Measurements from ENCODE around the gene SPIB.

SPIB gene

GRCh38 chr19:50428772-50429463 is 10.2 kb downstream of the SPIB start:
- Histone ChIP-seq H3K27ac (no peak overlapping the region), H3K4me3 (peak overlapping the region; percentile 75), H3K36me3 (ENCODE audit: insufficient read depth, low read length) (no peaks in the 10 kb centered on the region), H3K9ac (ENCODE audit: insufficient read length) (peak overlapping the region; percentile 64), H3K9me3 (ENCODE audit: low read depth, low read length) (no peaks in the 10 kb centered on the region)
- TF ChIP-seq FOXP2 (optimal IDR thresholded peaks at IDR 0.05; ENCODE audit: control extremely low read depth, extremely low read length, insufficient read depth): no peak
- TF ChIP-seq POLR2AphosphoS5 (IDR thresholded peaks at IDR 0.05; ENCODE audit: borderline replicate concordance, low read depth, low read length): no peak
- TF ChIP-seq EZH2 (IDR thresholded peaks at IDR 0.05): no peak
- DNase-seq (ENCODE audit: low read depth, low spot score): no peak

GRCh38 chr19:50430888-50431342 is 12.2 kb downstream of the SPIB start:
- no peak for DNase-seq (ENCODE audit: low read depth, low spot score)
- H3K27ac ChIP-seq: no peak overlapping the region
- no peaks in the 10 kb centered on the region for H3K36me3 ChIP-seq (ENCODE audit: insufficient read depth, low read length)
- H3K9me3 ChIP-seq (ENCODE audit: low read depth, low read length): no peaks in the 10 kb centered on the region
- H3K4me3 ChIP-seq: peak overlapping the region; percentile 76
- TF ChIP-seq EZH2 (IDR thresholded peaks at IDR 0.05): no peak
- no peak for TF ChIP-seq FOXP2 (optimal IDR thresholded peaks at IDR 0.05; ENCODE audit: control extremely low read depth, extremely low read length, insufficient read depth)
- no peak for TF ChIP-seq POLR2AphosphoS5 (IDR thresholded peaks at IDR 0.05; ENCODE audit: borderline replicate concordance, low read depth, low read length)
- peak overlapping the region; percentile 59 for H3K9ac ChIP-seq (ENCODE audit: insufficient read length)

DNA sequence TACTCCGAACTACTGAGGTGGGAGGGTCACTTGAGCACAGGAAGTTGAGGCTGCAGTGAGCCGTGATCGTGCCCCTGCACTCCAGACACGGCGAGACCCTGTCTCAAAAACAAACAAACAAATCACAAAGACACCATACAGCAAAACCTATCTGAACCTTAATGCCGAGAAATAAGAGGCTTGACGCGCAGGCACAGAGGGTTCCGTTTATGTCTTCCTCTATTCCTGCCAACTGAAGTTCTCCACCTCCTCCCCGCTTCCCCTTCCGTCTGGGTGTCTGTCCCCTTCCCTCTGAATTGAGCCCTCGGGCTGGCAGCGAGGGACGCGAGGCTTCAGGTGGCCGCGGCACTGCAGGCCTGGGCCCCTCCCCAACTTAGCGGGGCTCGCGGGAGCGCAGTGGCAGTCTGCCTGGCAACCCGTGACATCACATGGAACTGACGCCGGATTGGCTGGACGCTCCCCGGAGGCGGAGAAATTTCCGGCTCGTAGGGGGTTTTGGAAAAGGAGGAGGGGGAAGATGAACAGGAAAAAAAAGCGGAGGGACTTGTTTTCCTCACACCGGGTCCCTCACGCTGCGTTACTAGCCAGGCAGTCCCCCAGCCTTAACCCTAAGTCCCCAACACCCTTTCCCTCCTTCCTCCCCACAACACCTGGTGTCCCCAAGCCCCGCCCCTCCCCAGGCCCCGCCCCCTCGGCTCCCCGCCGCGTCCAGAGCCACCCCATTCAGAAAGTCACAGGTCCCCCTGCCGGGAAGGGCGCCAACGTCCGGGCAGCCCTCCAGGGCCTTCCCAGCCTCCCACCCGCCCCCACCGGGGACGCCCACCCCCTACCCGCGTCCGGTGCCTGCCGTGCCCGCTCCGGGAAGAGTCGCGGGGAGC is 12.8 kb downstream of the SPIB start:
- TF ChIP-seq EZH2 (IDR thresholded peaks at IDR 0.05) (no peak), POLR2AphosphoS5 (IDR thresholded peaks at IDR 0.05; ENCODE audit: borderline replicate concordance, low read depth, low read length) (no peak), FOXP2 (optimal IDR thresholded peaks at IDR 0.05; ENCODE audit: control extremely low read depth, extremely low read length, insufficient read depth) (no peak)
- Histone ChIP-seq H3K36me3 (ENCODE audit: insufficient read depth, low read length) (no peaks in the 10 kb centered on the region), H3K27ac (no peak overlapping the region), H3K9me3 (ENCODE audit: low read depth, low read length) (no peaks in the 10 kb centered on the region), H3K4me3 (peak overlapping the region; percentile 76), H3K9ac (ENCODE audit: insufficient read length) (peak overlapping the region; percentile 59)
- DNase-seq (ENCODE audit: low read depth, low spot score): peak; percentile 12

GRCh38 chr19:50432221-50433028 is 13.7 kb downstream of the SPIB start, which contains the start of gene MYBPC2:
Gene MYBPC2 (plus strand): TSS chr19:50432892. CDS start chr19:50432954, 62 bp downstream.
- DNase-seq (ENCODE audit: low read depth, low spot score): no peak
- Histone ChIP-seq H3K4me3 (peak within 1 kb of the TSS; percentile 76), H3K9ac (ENCODE audit: insufficient read length) (peak within 1 kb of the TSS; percentile 47)

GRCh38 chr19:50433201-50434180 is 14.8 kb downstream of the SPIB start:
- Histone ChIP-seq H3K36me3 (ENCODE audit: insufficient read depth, low read length) (no peaks in the 10 kb centered on the region), H3K4me3 (no peak overlapping the region), H3K27ac (no peak overlapping the region), H3K9me3 (ENCODE audit: low read depth, low read length) (no peaks in the 10 kb centered on the region), H3K9ac (ENCODE audit: insufficient read length) (no peak overlapping the region)
- no peak for DNase-seq (ENCODE audit: low read depth, low spot score)
- TF ChIP-seq EZH2 (IDR thresholded peaks at IDR 0.05) (no peak), FOXP2 (optimal IDR thresholded peaks at IDR 0.05; ENCODE audit: control extremely low read depth, extremely low read length, insufficient read depth) (no peak), POLR2AphosphoS5 (IDR thresholded peaks at IDR 0.05; ENCODE audit: borderline replicate concordance, low read depth, low read length) (no peak)

More at GRCh38 chr19:50432221-50433028, 13.7 kb downstream of the SPIB start, which contains the start of gene MYBPC2:
- Histone ChIP-seq H3K9me3 (ENCODE audit: low read depth, low read length) (no peaks in the 10 kb centered on the region), H3K27ac (no peak within 1 kb of the TSS), H3K36me3 (ENCODE audit: insufficient read depth, low read length) (no peaks in the 10 kb centered on the region)
- TF ChIP-seq POLR2AphosphoS5 (IDR thresholded peaks at IDR 0.05; ENCODE audit: borderline replicate concordance, low read depth, low read length) (no peak), EZH2 (IDR thresholded peaks at IDR 0.05) (no peak), FOXP2 (optimal IDR thresholded peaks at IDR 0.05; ENCODE audit: control extremely low read depth, extremely low read length, insufficient read depth) (no peak)

- no peak for DNase-seq (ENCODE audit: low read depth, low spot score)
- no peak overlapping the region for H3K4me3 ChIP-seq
- H3K9me3 ChIP-seq (ENCODE audit: low read depth, low read length): no peaks in the 10 kb centered on the region
- H3K27ac ChIP-seq: no peak overlapping the region
- H3K36me3 ChIP-seq (ENCODE audit: insufficient read depth, low read length): no peaks in the 10 kb centered on the region
- H3K9ac ChIP-seq (ENCODE audit: insufficient read length): no peak overlapping the region
- no peak for TF ChIP-seq POLR2AphosphoS5 (IDR thresholded peaks at IDR 0.05; ENCODE audit: borderline replicate concordance, low read depth, low read length)
Measured at GRCh38 chr19:50434525-50434924, 15.8 kb downstream of the SPIB start.

GRCh38 chr19:50435221-50435620 is 16.5 kb downstream of the SPIB start:
- Histone ChIP-seq H3K36me3 (ENCODE audit: insufficient read depth, low read length) (no peaks in the 10 kb centered on the region), H3K4me3 (no peak overlapping the region), H3K9me3 (ENCODE audit: low read depth, low read length) (no peaks in the 10 kb centered on the region), H3K9ac (ENCODE audit: insufficient read length) (no peak overlapping the region), H3K27ac (no peak overlapping the region)
- DNase-seq (ENCODE audit: low read depth, low spot score): no peak
- no peak for TF ChIP-seq FOXP2 (optimal IDR thresholded peaks at IDR 0.05; ENCODE audit: control extremely low read depth, extremely low read length, insufficient read depth)
- TF ChIP-seq EZH2 (IDR thresholded peaks at IDR 0.05): no peak
- no peak for TF ChIP-seq POLR2AphosphoS5 (IDR thresholded peaks at IDR 0.05; ENCODE audit: borderline replicate concordance, low read depth, low read length)

Measured in SK-N-MC (cell line).